ENCODE measurements around the gene PPP3CA. TPM values are rescaled to one million over a fixed set of nuclear protein-coding genes. Genes with fewer than 3 reads are reported as not detected.

PPP3CA gene
- total RNA-seq, 1 experiment from 2014 or later, result 31.0 TPM

- intact Hi-C loops (cut with micrococcal nuclease; ENCODE audit: unreplicated experiment) (no loop called here), in situ Hi-C loops (cut with HindIII; ENCODE audit: low pct_unique_long_range_greater_than_20kb, low sequenced_read_pairs) (no loop called here)
- Histone ChIP-seq H3K4me1 (ENCODE audit: control insufficient read depth, insufficient read depth, low read length) (no peaks in the 10 kb centered on the region), H3K9me3 (ENCODE audit: control insufficient read depth, insufficient read depth, low read depth, low read length) (no peaks in the 10 kb centered on the region), H3K36me3 (ENCODE audit: control insufficient read depth, insufficient read depth, low read length) (no peaks in the 10 kb centered on the region), H3K27me3 (ENCODE audit: control insufficient read depth, insufficient read depth, low read length) (no peaks in the 10 kb centered on the region), H3K27ac (ENCODE audit: low read length) (no peak overlapping the region), H3K4me3 (ENCODE audit: low read depth in 2 of 2, low read length in 2 of 2) (no peak overlapping the region)
- CTCF ChIA-PET, result no interaction called here
- TF ChIP-seq SIN3A (IDR thresholded peaks at IDR 0.05; ENCODE audit: borderline replicate concordance, insufficient read depth, low read depth, low read length) (no peak), CTCF (IDR thresholded peaks at IDR 0.05) (no peak), TCF7L2 (IDR thresholded peaks at IDR 0.05; ENCODE audit: low read depth, low read length) (no peak), POLR2AphosphoS5 (IDR thresholded peaks at IDR 0.05; ENCODE audit: low read depth, low read length) (no peak)
- TF ChIP-seq, protein P1, sequence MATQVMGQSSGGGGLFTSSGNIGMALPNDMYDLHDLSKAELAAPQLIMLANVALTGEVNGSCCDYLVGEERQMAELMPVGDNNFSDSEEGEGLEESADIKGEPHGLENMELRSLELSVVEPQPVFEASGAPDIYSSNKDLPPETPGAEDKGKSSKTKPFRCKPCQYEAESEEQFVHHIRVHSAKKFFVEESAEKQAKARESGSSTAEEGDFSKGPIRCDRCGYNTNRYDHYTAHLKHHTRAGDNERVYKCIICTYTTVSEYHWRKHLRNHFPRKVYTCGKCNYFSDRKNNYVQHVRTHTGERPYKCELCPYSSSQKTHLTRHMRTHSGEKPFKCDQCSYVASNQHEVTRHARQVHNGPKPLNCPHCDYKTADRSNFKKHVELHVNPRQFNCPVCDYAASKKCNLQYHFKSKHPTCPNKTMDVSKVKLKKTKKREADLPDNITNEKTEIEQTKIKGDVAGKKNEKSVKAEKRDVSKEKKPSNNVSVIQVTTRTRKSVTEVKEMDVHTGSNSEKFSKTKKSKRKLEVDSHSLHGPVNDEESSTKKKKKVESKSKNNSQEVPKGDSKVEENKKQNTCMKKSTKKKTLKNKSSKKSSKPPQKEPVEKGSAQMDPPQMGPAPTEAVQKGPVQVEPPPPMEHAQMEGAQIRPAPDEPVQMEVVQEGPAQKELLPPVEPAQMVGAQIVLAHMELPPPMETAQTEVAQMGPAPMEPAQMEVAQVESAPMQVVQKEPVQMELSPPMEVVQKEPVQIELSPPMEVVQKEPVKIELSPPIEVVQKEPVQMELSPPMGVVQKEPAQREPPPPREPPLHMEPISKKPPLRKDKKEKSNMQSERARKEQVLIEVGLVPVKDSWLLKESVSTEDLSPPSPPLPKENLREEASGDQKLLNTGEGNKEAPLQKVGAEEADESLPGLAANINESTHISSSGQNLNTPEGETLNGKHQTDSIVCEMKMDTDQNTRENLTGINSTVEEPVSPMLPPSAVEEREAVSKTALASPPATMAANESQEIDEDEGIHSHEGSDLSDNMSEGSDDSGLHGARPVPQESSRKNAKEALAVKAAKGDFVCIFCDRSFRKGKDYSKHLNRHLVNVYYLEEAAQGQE (IDR thresholded peaks at IDR 0.05; ENCODE audit: insufficient read depth in 1 of 2, low read depth in 2 of 2, low read length in 1 of 2), result no peak
- ATAC-seq, result no peak
- DNase-seq (ENCODE audit: low read depth, low spot score), result no peak
- no TSS peak for BruUV-seq (replicated peaks)
- POLR2A ChIA-PET, result no interaction called here
Measured at GRCh38 chr4:101123231-101123630, 224.1 kb downstream of the PPP3CA start.

DNA sequence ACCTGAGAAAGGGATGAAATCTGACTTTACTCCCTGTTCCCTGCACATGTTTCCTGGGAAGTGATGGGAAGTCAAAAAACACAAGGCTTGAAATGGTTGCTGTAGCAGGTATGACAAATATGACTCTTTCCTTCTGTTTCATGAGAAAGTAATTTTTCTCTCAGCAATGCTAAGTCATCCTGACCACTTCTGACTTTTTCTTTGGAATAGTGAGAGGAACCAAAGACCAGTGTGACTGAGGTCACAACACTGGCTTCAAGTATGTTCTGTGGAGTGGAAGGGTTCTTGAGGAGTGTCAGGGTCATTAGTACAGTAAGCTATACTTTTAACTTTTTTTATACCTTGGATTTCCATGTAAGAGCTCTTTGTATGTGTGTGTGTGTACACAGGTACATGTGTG, 225.3 kb downstream of the PPP3CA start:
- Histone ChIP-seq H3K27ac (ENCODE audit: low read length) (no peak overlapping the region), H3K27me3 (ENCODE audit: control insufficient read depth, insufficient read depth, low read length) (no peaks in the 10 kb centered on the region), H3K4me1 (ENCODE audit: control insufficient read depth, insufficient read depth, low read length) (no peaks in the 10 kb centered on the region), H3K9me3 (ENCODE audit: control insufficient read depth, insufficient read depth, low read depth, low read length) (no peaks in the 10 kb centered on the region), H3K4me3 (ENCODE audit: low read depth in 2 of 2, low read length in 2 of 2) (no peak overlapping the region), H3K36me3 (ENCODE audit: control insufficient read depth, insufficient read depth, low read length) (no peaks in the 10 kb centered on the region)
- POLR2A ChIA-PET, result no interaction called here
- ATAC-seq (no peak), DNase-seq (ENCODE audit: low read depth, low spot score) (no peak)
- no TSS peak for BruUV-seq (replicated peaks)
- intact Hi-C loops (cut with micrococcal nuclease; ENCODE audit: unreplicated experiment) (no loop called here), in situ Hi-C loops (cut with HindIII; ENCODE audit: low pct_unique_long_range_greater_than_20kb, low sequenced_read_pairs) (no loop called here)
- CTCF ChIA-PET, result no interaction called here
- TF ChIP-seq TCF7L2 (IDR thresholded peaks at IDR 0.05; ENCODE audit: low read depth, low read length) (no peak), SIN3A (IDR thresholded peaks at IDR 0.05; ENCODE audit: borderline replicate concordance, insufficient read depth, low read depth, low read length) (no peak), CTCF (IDR thresholded peaks at IDR 0.05) (no peak), POLR2AphosphoS5 (IDR thresholded peaks at IDR 0.05; ENCODE audit: low read depth, low read length) (no peak)
- TF ChIP-seq, protein P1 (IDR thresholded peaks at IDR 0.05; ENCODE audit: insufficient read depth in 1 of 2, low read depth in 2 of 2, low read length in 1 of 2), result no peak
